ENCODE measurements around the gene GPS2.
A peak's percentile ranks its signal among the peaks of the same experiment; 100 is the strongest.

The GPS2 gene

GRCh38 chr17:7318121-7318860, 3.1 kb upstream of the GPS2 start:
- DNase-seq: no peak

- no peak for DNase-seq
Observed at GRCh38 chr17:7317161-7317803, 2.1 kb upstream of the GPS2 start.

- peak in 12 of 56 donors; percentile 4 to 45 (median 24) for DNase-seq
Observed at GRCh38 chr17:7315570-7316235, 543 bp upstream of the GPS2 start.

- DNase-seq: no peak
Observed at GRCh38 chr17:7313890-7314718, 1.1 kb downstream of the GPS2 start.

GRCh38 chr17:7313088-7313889, 1.9 kb downstream of the GPS2 start:
- DNase-seq: no peak

GRCh38 chr17:7312432-7313087, 2.6 kb downstream of the GPS2 start:
- DNase-seq: no peak

GRCh38 chr17:7311110-7311705, 4.0 kb downstream of the GPS2 start:
- DNase-seq: no peak

- DNase-seq: no peak
Observed at GRCh38 chr17:7309628-7310027, 5.5 kb downstream of the GPS2 start.

- DNase-seq: peak in 36 of 56 donors; percentile 6 to 72 (median 26)
Observed at GRCh38 chr17:7308625-7309433, 6.3 kb downstream of the GPS2 start.

GRCh38 chr17:7307686-7308624, 7.2 kb downstream of the GPS2 start:
- DNase-seq: peak in 18 of 56 donors; percentile 6 to 70 (median 52)

- DNase-seq: peak; percentile 94 to 100 (median 99)
Observed at GRCh38 chr17:7306911-7307685, 8.1 kb downstream of the GPS2 start, which contains the start of gene EIF5A. Gene EIF5A, plus strand, starts transcription at chr17:7307628. Its CDS starts 2,008 bp downstream, at chr17:7309636.

GRCh38 chr17:7304179-7304578, 11.0 kb downstream of the GPS2 start:
- DNase-seq: no peak

- DNase-seq: peak in 45 of 56 donors; percentile 20 to 84 (median 58)
Observed at GRCh38 chr17:7296189-7296861, 18.8 kb downstream of the GPS2 start.

GRCh38 chr17:7295230-7296180, 19.7 kb downstream of the GPS2 start:
- DNase-seq: no peak

Data from nucleus accumbens (tissue), 56 donors.